Naive thymus-derived CD8-positive, alpha-beta T cell (primary cell): Measurements from ENCODE around the gene CFAP97. TPM values are rescaled to one million over a fixed set of nuclear protein-coding genes. Genes with fewer than 3 reads are reported as not detected.

Experiments used
- ATAC-seq, 2 donors: fragments of 150-1000 bp; cut with Tn5 transposase in 1 of 2; sonication (Bioruptor Pico), chemical (Tn5 transposase) in 1 of 2; 1 replicate in 1 of 2; 2 replicates in 1 of 2; pipeline ENCODE4 v1.10.0; 2021; ENCODE audit warnings: mild to moderate bottlenecking in 2 of 2, moderate library complexity in 2 of 2
- POLR2A ChIA-PET: fragments of 350-600 bp; sonication (Branson Sonifier 250); formaldehyde crosslinking; loops from one replicate; lab custom pipeline; 2021; ENCODE audit warnings: antibody characterized with exemption; lab: Charles Lee
- DNase-seq, 10 donors: peaks; one replicate each; pipeline versions ENCODE4 v3.0.0 to v3.0.0-alpha.2; 2020 to 2022
- H3K27ac Mint-ChIP-seq, 10 donors: one replicate each; pipeline ENCODE4 v1.8.0; 2020 to 2022; ENCODE audit warnings: mild to moderate bottlenecking in 10 of 10, mixed read lengths in 10 of 10, moderate library complexity in 4 of 10, inconsistent platforms in 1 of 10
- H3K27me3 Mint-ChIP-seq, 5 donors: one replicate each; pipeline ENCODE4 v1.8.0; 2021 to 2022; ENCODE audit warnings: mixed read lengths in 5 of 5
- H3K36me3 Mint-ChIP-seq, 3 donors: one replicate each; pipeline ENCODE4 v1.8.0; 2020 to 2022; ENCODE audit warnings: mixed read lengths in 3 of 3, mild to moderate bottlenecking in 2 of 3, inconsistent platforms in 1 of 3
- H3K4me1 Mint-ChIP-seq, 4 donors: one replicate each; pipeline ENCODE4 v1.8.0; 2021 to 2022; ENCODE audit warnings: mixed read lengths in 4 of 4
- H3K4me3 Mint-ChIP-seq, 10 donors: one replicate each; pipeline ENCODE4 v1.8.0; 2020 to 2022; ENCODE audit warnings: mild to moderate bottlenecking in 10 of 10, mixed read lengths in 10 of 10, moderate library complexity in 6 of 10, inconsistent platforms in 1 of 10
- H3K9me3 Mint-ChIP-seq, 9 donors: one replicate each; pipeline ENCODE4 v1.8.0; 2020 to 2022; ENCODE audit warnings: mixed read lengths in 9 of 9, mild to moderate bottlenecking in 3 of 9, inconsistent platforms in 1 of 9, moderate library complexity in 1 of 9
- polyA plus RNA-seq, 3 donors: library from polyadenylated mRNA; unstranded; fragments of 300-500 nt; fragmentation: Illumina TruSeq; gene quantifications; one replicate each; pipeline ENCODE4 v1.2.3, GENCODE V29; 2021
- total RNA-seq, 8 experiments: library from RNA in 2 of 8; stranded (reverse) in 2 of 8; gene quantifications; one replicate each; pipeline ENCODE4 v1.2.3 and lab custom pipeline; 2021 to 2026

Gene CFAP97
- total and polyA plus RNA-seq, 5 experiments from 2014 or later, result 37.2 to 73.0 (median 65.1) TPM

DNA sequence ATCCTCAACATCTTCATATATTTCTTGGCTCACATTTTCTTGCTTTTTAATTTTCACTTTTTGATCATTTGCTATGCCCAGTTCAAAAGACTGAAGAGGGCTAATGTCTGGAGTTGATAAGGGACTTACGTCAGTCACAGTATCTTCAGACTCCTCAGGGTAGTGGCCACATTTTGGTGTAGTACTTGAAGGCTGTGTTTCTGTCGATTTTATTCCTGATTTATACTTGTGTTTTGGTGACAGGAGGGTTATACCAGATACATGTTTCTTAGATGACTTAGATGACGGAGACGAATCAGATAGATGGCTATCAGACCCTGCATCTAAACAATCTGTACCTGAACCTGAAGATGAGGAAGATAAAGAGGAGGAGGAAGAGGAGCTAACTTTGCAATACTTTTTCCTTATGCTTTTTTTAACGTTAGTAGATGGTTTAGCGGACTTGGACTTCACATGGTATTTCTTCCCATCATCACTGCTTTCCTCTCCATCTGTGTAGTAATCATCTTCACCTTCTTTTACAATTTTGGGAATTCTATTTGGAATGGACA lies 13.4 kb downstream of the CFAP97 start:
- H3K36me3 Mint-ChIP-seq, result peaks cover 5 to 46% (median 15%) of the 10 kb centered on the region in 3 donors
- POLR2A ChIA-PET, result no interaction called here
- no peak for DNase-seq
- H3K27ac Mint-ChIP-seq, result peak overlapping the region in 1 of 10 donors; percentile 6
- H3K4me3 Mint-ChIP-seq, result peak overlapping the region in 1 of 10 donors; percentile 15
- H3K27me3 Mint-ChIP-seq, result no peaks in the 10 kb centered on the region
- no peak for ATAC-seq
- no peaks in the 10 kb centered on the region for H3K9me3 Mint-ChIP-seq
- peaks cover 12 to 50% (median 42%) of the 10 kb centered on the region in 4 donors for H3K4me1 Mint-ChIP-seq

DNA sequence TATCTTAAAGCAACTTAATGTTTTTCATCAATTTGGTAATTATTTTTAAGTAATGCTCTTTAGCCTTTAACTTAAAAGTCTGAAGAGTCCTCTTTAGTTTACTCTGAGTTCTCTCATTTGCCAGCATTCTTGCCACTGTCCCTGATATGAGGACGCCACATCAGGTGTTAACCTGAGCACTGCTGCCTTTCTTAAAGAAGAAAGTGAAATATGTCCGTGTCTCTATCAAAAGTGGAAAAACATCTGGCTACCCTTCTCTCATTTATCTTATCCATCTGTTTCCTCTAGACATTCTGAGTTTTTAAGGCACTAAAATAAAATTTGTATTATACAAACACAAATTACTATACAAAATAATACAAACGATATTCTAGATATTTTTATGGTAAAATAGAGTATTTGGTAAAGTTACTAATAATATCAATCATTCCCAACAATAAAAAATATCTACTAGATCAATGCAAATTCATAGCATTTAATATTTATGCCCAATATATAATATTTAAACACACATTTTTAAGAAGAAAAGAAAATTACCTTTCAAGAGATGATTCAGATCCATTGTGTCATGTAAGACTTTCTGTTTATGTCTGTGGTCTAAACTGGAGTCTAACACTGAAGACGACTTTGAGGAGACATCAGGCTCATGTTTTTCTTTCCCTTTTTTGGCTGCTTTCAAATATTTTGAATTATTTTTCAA lies 14.0 kb downstream of the CFAP97 start:
- Mint-ChIP-seq H3K27me3 (no peaks in the 10 kb centered on the region), H3K36me3 (peaks cover 5 to 40% (median 11%) of the 10 kb centered on the region in 3 donors), H3K27ac (no peak overlapping the region), H3K4me1 (peaks cover 12 to 49% (median 42%) of the 10 kb centered on the region in 4 donors), H3K9me3 (no peaks in the 10 kb centered on the region), H3K4me3 (no peak overlapping the region)
- DNase-seq (no peak), ATAC-seq (no peak)
- POLR2A ChIA-PET, result no interaction called here

- Mint-ChIP-seq H3K4me1 (peaks cover 9 to 51% (median 36%) of the 10 kb centered on the region in 4 donors), H3K36me3 (peaks cover 5 to 46% (median 11%) of the 10 kb centered on the region in 3 donors), H3K9me3 (no peaks in the 10 kb centered on the region), H3K27me3 (no peaks in the 10 kb centered on the region), H3K27ac (no peak overlapping the region), H3K4me3 (no peak overlapping the region)
- ATAC-seq, result no peak
- POLR2A ChIA-PET, result no interaction called here
- no peak for DNase-seq
Measured at GRCh38 chr4:185186769-185187168, 17.0 kb downstream of the CFAP97 start.

DNA sequence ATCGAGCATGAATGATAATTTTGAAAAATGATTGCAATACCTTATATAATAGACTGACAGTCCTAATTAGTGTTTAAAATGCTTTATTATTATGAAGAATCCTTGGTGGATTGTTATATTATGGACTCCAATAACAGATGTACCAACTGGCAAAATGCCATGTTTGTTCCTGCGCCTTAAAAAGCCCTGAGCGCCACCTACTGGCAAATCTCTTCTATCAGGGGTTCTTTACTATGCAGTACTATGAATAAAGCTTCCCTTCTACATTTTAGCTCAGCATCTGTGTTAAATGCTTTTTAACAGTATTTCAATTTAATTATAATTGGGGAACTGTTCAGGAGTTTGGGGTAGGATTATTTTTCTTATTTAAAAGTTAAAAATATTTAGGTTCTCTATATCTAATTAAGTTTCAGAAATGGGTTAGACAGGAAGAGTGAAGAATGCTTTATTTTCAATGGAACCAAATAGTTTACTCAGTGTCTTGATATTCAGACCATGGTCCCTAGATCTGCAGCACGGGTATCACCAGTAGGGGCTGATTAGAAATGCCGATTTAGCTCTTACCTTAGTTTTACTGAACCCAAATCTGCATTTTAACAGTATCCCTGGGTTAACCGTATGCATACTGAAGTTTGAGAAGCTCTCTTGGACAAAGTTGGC lies 20.0 kb downstream of the CFAP97 start:
- peak overlapping the region in 1 of 10 donors; percentile 18 for H3K4me3 Mint-ChIP-seq
- ATAC-seq (peak; percentile 67 to 84), DNase-seq (peak; percentile 54 to 89 (median 76))
- peaks cover 8 to 35% (median 29%) of the 10 kb centered on the region in 4 donors for H3K4me1 Mint-ChIP-seq
- H3K9me3 Mint-ChIP-seq, result no peaks in the 10 kb centered on the region
- H3K36me3 Mint-ChIP-seq, result peaks cover 3 to 39% (median 6%) of the 10 kb centered on the region in 3 donors
- H3K27me3 Mint-ChIP-seq, result no peaks in the 10 kb centered on the region
- POLR2A ChIA-PET, result no interaction called here
- H3K27ac Mint-ChIP-seq, result no peak overlapping the region

DNA sequence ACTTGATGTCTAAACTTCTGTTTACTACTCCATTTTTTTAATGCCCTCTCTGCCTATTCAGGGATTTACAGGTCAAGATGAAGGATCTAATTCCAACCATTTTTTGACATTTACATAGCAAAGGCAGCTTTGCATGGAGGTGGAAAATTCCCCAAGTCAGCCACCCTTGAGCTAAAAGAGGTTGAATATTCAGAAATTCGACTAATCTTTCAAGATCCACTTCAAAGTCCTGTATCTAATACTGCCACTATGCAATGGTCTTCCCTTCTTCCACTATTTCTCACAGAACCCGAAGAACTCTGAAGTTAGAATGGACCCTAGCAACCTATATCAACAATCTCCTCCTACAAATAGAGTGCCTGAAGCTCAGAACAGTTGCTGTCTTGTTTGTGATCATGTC lies 21.6 kb downstream of the CFAP97 start:
- no peak for DNase-seq
- Mint-ChIP-seq H3K27ac (no peak overlapping the region), H3K4me1 (peaks cover 8 to 32% (median 26%) of the 10 kb centered on the region in 4 donors), H3K4me3 (no peak overlapping the region), H3K27me3 (no peaks in the 10 kb centered on the region), H3K36me3 (peaks cover 0 to 34% (median 4%) of the 10 kb centered on the region in 3 donors), H3K9me3 (no peaks in the 10 kb centered on the region)
- POLR2A ChIA-PET, result no interaction called here
- no peak for ATAC-seq

DNA sequence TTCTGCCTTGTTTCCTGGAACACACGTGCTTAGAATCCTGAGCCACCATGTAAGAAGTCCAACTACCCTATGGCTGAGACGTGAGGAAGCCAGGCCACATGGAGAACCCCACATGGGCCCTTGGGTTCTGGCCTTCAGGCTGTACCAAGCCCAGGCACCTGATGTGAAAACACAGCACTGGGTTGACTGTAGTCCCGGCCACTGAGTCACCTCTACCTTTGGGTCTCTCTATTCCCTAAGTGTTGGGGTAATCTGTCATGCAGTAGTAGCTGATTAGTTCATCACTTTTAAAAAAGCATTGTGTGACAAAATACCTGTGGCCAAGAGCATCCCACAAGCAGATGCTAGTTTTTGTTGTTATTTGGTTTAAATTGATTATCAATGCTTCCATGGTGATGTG lies 24.3 kb downstream of the CFAP97 start:
- ATAC-seq, result no peak
- H3K4me1 Mint-ChIP-seq, result peaks cover 8 to 19% (median 17%) of the 10 kb centered on the region in 4 donors
- POLR2A ChIA-PET, result no interaction called here
- DNase-seq, result no peak
- H3K27me3 Mint-ChIP-seq, result no peaks in the 10 kb centered on the region
- H3K27ac Mint-ChIP-seq, result no peak overlapping the region
- peaks cover 0 to 44% (median 13%) of the 10 kb centered on the region in 3 donors for H3K36me3 Mint-ChIP-seq
- H3K4me3 Mint-ChIP-seq, result no peak overlapping the region
- H3K9me3 Mint-ChIP-seq, result no peaks in the 10 kb centered on the region

DNA sequence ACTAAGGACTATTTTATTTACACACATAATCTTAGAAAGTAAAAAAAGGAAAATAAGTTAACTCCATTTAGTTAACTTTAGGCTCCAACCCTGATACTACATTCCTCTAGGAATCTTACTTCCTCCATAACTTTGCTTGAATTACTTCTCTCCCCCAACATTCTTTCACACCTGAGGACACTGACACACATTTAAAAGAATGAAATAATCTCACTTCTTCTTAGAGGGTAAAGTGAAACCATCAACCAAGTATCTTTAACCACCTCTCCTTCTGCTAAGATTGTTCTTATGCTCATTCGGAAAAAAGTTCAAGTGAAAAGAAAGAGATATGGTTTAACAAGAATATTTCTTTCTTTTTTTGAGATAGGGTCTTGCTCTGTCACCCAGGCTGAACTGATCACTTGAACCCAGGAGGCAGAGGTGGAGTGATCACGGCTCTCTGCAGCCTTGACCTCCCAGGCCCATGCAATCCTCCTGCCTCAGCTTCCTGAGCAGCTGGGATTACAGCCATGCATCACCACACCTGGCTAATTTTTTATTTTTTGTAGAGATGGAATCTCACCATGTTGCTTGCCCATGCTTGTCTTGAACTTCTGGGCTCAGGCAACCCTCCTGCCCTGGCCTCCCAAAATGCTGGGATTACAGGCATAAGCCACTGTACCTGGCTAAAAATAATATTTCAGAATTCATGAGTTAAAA lies 32.3 kb downstream of the CFAP97 start:
- H3K9me3 Mint-ChIP-seq, result no peaks in the 10 kb centered on the region
- peaks cover 12 to 87% (median 60%) of the 10 kb centered on the region in 3 donors for H3K36me3 Mint-ChIP-seq
- no peak for ATAC-seq
- H3K4me1 Mint-ChIP-seq, result peaks cover 0 to 9% (median 0%) of the 10 kb centered on the region in 4 donors
- no peak overlapping the region for H3K4me3 Mint-ChIP-seq
- H3K27ac Mint-ChIP-seq, result peak overlapping the region in 2 of 10 donors; percentile 43 to 59
- no peaks in the 10 kb centered on the region for H3K27me3 Mint-ChIP-seq
- POLR2A ChIA-PET, result no interaction called here
- DNase-seq, result no peak

GRCh38 chr4:185167234-185167633 lies 36.6 kb downstream of the CFAP97 start:
- no peak for ATAC-seq
- peaks cover 12 to 75% (median 49%) of the 10 kb centered on the region in 3 donors for H3K36me3 Mint-ChIP-seq
- H3K4me1 Mint-ChIP-seq, result peaks cover 12 to 24% (median 13%) of the 10 kb centered on the region in 4 donors
- no peak overlapping the region for H3K4me3 Mint-ChIP-seq
- no peak for DNase-seq
- H3K27ac Mint-ChIP-seq, result no peak overlapping the region
- POLR2A ChIA-PET, result no interaction called here
- peaks cover 0 to 8% (median 0%) of the 10 kb centered on the region in 5 donors for H3K27me3 Mint-ChIP-seq
- H3K9me3 Mint-ChIP-seq, result no peaks in the 10 kb centered on the region

DNA sequence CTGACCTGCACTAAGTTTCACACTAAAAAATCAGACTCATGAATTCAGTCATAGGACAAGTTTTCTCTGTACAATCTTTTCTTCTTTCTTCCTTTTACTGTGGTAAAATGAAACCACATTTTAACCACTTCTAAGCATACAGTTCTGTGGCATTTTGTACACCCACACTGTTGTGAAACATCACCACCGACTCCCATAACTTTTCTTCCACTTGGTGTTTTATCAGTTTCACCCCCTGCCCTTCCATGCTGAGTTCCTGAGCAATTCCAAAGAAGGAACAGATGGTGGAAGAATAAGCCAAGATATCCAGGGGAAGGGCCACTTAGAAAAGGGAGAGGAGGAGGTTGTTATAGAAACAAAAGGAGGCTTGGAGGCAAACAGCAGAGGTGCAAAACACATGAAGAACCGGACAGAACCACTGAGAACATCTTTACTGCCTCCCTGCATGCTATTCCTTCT lies 38.2 kb downstream of the CFAP97 start:
- peak in 5 of 10 donors; percentile 5 to 83 (median 76) for DNase-seq
- Mint-ChIP-seq H3K36me3 (peaks cover 17 to 74% (median 48%) of the 10 kb centered on the region in 3 donors), H3K27me3 (peaks cover 0 to 8% (median 0%) of the 10 kb centered on the region in 5 donors), H3K27ac (peak overlapping the region in 4 of 10 donors; percentile 1 to 79 (median 59)), H3K4me3 (peak overlapping the region in 9 of 10 donors; percentile 37 to 78 (median 63)), H3K9me3 (no peaks in the 10 kb centered on the region), H3K4me1 (peaks cover 12 to 16% (median 13%) of the 10 kb centered on the region in 4 donors)
- ATAC-seq, result peak; percentile 95 to 99
- POLR2A ChIA-PET, result interaction anchor here (0.5 to 2.3 kb wide), 2 partner anchors 23 to 68 kb away, joined by 3 to 8 read pairs; partner anchors contain the start of gene SLC25A4

DNA sequence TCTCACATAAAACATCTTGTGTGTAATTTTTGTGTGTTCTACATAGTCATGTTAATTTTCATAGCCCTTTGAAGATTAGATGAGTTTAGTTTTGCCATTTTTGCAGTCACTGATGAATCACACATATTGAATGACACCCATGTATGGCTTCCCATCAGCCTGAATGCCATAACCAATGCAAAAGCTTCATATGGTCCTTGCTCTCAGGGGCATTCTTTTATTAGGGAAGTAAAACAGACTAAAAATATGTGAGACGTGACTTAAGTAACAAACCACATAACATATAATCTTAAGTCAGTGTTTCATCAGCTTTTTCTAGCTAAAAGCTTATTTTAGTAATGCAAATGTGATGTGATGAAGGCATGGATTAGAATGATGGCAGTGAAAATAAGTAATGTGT lies 52.5 kb downstream of the CFAP97 start:
- Mint-ChIP-seq H3K27me3 (no peaks in the 10 kb centered on the region), H3K4me3 (no peak overlapping the region)

GRCh38 chr4:185149392-185149791 lies 54.4 kb downstream of the CFAP97 start:
- Mint-ChIP-seq H3K27me3 (no peaks in the 10 kb centered on the region), H3K36me3 (peaks cover 0 to 43% (median 19%) of the 10 kb centered on the region in 3 donors), H3K9me3 (no peaks in the 10 kb centered on the region), H3K4me1 (peaks cover 0 to 10% (median 6%) of the 10 kb centered on the region in 4 donors), H3K27ac (no peak overlapping the region), H3K4me3 (no peak overlapping the region)
- DNase-seq (no peak), ATAC-seq (no peak)
- POLR2A ChIA-PET, result no interaction called here

More for the DNA sequence above, 52.5 kb downstream of the CFAP97 start:
- no peak overlapping the region for H3K27ac Mint-ChIP-seq
- peaks cover 0 to 2% (median under 1%) of the 10 kb centered on the region in 4 donors for H3K4me1 Mint-ChIP-seq
- no peak for ATAC-seq
- POLR2A ChIA-PET, result no interaction called here
- H3K36me3 Mint-ChIP-seq, result peaks cover 0 to 56% (median 22%) of the 10 kb centered on the region in 3 donors
- DNase-seq, result no peak
- no peaks in the 10 kb centered on the region for H3K9me3 Mint-ChIP-seq

- ATAC-seq (no peak), DNase-seq (no peak)
- no peaks in the 10 kb centered on the region for H3K9me3 Mint-ChIP-seq
- POLR2A ChIA-PET, result no interaction called here
- peaks cover 0 to 12% (median 3%) of the 10 kb centered on the region in 3 donors for H3K36me3 Mint-ChIP-seq
- no peak overlapping the region for H3K27ac Mint-ChIP-seq
- peak overlapping the region in 2 of 10 donors; percentile 6 to 65 for H3K4me3 Mint-ChIP-seq
- peaks cover 14 to 22% (median 17%) of the 10 kb centered on the region in 4 donors for H3K4me1 Mint-ChIP-seq
- H3K27me3 Mint-ChIP-seq, result no peaks in the 10 kb centered on the region
Measured at GRCh38 chr4:185145572-185145971, 58.2 kb downstream of the CFAP97 start.
